ENCODE results near the gene PTPRR.
A peak's percentile ranks its signal among the peaks of the same experiment; 100 is the strongest.

Gene PTPRR

DNA sequence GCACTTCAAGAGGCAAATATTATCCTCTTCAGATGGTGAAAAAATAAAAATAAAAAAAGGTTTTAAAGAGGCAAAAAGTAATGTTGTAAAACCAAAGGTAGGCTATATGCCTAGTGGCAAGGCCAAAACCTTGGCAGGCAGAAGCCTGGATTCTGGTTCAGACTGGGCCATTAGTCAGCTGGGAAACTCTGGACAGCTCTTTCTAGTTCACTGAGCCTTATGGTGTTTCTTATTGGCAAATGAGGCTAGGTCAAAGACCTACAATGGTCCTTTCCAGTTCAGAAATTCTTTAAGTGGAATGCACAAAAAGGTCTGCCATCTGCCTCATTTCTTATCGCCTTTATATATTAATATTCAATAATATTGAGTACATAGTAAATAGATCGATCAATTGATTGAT is 327.9 kb downstream of the PTPRR start:
- DNase-seq (ENCODE audit: low read depth) = no peak

DNA sequence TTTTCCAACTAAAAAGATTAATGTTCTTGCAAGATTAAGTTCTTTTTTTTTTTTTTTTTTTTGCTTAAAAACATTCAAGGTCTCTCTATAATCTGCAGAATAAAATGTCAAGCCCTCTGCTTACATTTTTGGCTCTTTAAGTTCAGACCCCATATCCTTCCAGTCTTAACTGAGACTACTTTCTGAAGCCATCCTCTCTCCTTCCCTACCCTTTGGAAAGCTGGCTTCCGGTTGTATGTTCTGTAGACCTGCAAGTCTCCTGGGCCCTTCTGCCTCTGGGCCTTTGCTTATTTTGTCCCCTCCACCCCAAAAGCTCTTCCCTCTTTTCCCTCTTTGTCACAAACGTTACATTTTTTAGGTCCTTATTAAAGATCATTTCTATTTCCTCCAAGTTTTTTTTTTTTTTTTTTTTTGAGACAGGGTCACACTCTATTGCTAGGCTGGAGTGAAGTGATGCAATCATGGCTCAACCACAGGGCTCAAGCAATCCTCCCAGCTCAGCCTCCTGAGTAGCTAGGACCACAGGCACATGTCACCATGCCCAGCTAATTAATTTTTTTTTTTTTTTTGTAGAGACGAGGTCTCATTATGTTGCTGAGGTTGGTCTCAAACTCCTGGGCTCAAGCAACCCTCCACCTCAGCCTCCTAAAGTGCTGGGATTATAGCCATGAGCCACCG is 329.9 kb downstream of the PTPRR start:
- DNase-seq (ENCODE audit: low read depth) = no peak

DNA sequence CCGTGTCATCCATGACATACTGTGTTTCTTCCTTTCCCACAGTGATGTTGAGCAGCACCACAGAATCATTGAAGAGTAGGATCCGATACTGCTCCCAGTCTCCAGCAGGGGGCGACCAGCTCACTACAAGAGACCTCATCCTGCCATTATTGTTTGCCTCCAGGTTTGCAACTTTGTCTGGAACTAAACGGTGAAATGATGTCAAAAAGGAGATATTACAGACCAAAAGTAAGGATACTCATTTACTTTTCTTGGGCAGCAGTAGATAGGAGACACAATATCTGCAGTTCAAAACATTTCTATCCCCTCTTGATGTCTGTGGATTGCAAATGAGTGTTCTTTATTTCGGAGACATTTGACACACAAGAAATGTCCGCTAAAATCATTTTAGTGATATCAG is 330.5 kb downstream of the PTPRR start:
- DNase-seq (ENCODE audit: low read depth) = peak; percentile 15
